Endometrium (tissue), 2 donors: ENCODE data around the gene SFRP2.

ENCODE experiments used
- FAIRE-seq: peaks from 2 replicates; lab custom pipeline; 2012; peaks lifted over from hg19 to GRCh38; lab: Jason Lieb, UNC
- donor health status: control.
- donor health status: control.

SFRP2 gene, protein sequence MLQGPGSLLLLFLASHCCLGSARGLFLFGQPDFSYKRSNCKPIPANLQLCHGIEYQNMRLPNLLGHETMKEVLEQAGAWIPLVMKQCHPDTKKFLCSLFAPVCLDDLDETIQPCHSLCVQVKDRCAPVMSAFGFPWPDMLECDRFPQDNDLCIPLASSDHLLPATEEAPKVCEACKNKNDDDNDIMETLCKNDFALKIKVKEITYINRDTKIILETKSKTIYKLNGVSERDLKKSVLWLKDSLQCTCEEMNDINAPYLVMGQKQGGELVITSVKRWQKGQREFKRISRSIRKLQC

DNA sequence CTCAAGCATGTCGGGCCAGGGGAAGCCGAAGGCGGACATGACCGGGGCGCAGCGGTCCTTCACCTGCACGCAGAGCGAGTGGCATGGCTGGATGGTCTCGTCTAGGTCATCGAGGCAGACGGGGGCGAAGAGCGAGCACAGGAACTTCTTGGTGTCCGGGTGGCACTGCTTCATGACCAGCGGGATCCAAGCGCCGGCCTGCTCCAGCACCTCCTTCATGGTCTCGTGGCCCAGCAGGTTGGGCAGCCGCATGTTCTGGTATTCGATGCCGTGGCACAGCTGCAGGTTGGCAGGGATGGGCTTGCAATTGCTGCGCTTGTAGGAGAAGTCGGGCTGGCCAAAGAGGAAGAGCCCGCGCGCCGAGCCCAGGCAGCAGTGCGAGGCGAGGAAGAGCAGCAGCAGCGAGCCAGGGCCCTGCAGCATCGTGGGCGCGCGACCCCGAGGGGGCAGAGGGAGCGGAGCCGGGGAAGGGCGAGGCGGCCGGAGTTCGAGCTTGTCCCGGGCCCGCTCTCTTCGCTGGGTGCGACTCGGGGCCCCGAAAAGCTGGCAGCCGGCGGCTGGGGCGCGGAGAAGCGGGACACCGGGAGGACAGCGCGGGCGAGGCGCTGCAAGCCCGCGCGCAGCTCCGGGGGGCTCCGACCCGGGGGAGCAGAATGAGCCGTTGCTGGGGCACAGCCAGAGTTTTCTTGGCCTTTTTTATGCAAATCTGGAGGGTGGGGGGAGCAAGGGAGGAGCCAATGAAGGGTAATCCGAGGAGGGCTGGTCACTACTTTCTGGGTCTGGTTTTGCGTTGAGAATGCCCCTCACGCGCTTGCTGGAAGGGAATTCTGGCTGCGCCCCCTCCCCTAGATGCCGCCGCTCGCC is at the start of gene SFRP2:
Gene SFRP2 (minus strand): TSS at position 671 of the 864 bp plus-strand sequence. CDS start 248 bp downstream, at position 423.
- no peak for FAIRE-seq

DNA sequence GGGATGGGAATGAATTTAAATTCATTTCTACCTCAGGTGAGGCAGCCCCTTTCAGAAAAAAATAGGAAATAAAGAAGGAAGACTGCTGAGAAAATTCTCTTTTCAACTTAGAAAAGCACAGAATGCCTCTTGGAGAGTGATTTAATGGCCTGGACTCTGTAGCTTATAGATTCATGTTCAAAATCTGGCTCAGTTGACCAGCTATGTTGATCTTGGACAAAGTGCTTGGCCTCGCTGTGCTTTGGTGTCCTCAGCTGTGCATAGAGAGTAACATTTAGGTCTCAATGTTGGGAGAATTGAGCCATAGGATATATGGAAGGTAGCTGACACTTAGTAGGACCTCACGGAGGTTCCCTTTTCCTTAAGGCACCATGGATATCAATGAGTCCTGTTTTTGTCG is 49.7 kb upstream of the SFRP2 start:
- no peak for FAIRE-seq

DNA sequence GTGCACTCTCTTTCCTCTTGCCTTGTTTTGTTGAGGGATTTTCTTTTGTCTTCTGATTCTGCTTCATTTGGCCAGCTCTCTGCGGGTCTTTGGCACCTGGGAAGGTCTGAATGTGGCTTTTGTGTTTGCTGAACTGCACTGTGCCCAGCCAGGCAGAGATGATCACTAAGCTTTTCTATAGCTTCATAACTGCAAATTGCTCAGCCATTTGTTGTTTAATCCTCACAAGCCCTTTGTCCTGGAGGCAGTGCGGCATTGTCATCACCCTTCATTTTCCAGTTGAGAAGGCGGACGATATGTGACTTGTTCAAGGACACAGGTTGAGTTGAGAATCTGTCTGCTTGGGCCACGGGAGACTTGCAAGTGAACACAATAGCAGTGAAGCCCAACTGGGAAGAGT is 46.0 kb upstream of the SFRP2 start:
- no peak for FAIRE-seq

DNA sequence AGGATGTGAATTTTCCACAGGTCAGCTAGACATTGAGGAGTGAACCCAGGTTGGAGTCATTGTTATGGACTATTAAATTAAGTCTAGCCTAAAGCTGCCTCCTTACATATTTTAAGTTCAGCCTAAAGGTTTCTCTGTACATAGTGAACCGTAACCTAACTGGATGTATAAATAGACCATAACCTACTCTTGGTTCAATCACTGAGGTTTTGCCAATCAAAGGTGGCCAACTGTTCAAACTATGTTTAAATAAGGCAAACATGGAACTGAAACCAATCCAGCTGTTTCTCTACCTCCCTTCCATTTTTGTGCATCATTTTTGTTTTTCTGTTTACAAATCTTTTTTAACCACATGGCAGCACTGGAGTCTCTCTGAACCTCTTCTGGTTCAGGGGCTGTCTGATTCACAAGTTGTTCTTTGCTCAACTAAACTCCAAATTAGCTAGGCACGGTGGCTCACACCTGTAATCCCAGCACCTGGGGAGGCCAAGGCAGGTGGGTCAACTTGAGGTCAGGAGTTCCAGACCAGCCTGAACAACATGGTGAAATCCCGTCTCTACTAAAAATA is 43.9 kb upstream of the SFRP2 start:
- FAIRE-seq = no peak

DNA sequence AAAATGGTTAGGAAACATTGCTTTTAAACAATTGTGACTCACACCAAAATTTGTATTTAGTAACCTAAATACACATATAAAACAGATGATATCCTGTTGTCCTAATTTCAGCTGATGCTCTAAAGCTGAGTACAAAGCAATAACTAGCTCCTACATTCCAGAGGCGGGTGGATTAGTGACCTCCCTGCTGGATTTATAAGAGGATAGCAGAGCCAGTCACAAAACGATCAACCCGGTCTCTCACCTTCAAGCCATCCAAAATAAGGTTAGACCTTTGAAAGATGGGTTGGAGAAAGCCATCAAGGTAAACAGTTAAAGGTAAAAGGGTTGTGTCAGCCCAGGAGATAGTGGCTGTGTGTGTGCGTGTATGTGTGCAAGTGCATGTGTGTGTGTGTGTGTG is 43.2 kb upstream of the SFRP2 start:
- no peak for FAIRE-seq

DNA sequence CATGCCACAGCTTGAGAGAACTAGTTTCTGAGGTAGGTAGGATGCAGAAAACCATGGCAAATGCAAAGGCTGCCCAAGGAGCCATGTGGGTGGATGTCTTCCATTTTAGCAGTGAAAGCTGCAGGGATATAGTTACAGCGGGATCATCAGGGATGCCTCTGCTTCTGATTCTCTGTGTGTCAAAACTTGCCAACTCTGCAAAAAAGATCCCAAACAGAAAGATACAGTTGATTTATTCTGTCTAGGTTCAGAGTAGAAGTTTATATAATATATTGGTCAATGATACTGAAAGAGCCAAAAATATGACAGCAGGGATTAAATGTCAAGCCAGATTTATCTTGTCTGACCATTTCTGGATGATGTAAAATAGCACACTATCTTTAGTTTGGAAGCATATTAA is 42.4 kb upstream of the SFRP2 start:
- no peak for FAIRE-seq

DNA sequence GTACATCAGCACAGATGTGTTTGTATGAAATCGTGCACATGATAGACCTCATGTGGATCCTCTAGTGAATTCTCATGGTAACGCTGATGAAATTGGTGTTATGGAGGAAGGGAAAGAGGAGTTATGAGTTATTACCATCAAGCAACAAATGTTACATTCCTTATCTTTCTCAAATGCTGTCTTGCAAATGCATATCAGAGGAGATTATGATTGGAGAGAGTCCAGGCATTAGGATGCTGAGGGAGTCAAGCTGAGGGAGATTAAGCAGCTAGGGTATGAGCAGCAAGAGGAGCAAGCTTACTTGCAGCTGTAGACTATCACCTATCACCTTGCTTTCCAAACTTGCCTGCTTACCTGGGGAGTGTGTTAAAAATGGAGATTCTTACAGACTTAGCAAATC is 36.8 kb upstream of the SFRP2 start:
- FAIRE-seq = no peak

DNA sequence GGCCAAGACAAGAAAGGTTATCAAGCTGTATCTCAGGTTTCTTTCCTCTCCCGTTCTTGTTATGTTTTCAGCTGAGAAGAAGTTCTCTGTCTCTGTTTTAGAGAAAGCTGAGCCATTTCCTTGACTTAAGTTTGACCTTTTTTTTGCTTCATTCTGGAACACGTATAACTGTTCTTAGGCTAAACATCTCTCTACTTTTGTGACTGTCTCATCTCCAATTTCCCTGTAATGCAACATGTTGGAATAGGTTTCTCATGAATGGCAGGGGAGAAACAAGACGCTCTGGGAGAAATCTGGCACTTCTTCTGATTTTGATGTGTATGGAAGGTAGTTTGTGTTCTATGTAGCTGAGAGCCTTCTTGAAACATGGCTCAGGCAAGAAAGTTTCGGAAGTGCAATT is 36.2 kb upstream of the SFRP2 start:
- FAIRE-seq = no peak

DNA sequence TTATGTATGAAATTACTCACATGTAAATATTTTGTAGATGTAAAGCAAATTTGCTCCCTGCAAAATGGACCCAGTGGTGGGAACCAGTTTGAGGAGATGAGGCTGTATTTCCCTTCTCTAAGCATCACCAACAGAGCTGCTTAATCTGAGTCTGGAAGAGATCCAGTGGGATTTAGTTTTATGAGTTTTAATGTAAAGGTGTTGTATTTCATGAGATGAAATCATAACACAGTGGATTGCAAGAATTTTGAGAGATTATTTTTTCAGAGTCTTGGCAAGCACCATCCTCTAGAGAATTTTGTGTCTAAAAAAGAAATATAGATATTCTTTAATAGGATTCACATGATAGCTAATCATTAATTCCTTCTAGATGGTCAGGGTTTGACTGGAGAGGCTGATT is 35.6 kb upstream of the SFRP2 start:
- FAIRE-seq = no peak

DNA sequence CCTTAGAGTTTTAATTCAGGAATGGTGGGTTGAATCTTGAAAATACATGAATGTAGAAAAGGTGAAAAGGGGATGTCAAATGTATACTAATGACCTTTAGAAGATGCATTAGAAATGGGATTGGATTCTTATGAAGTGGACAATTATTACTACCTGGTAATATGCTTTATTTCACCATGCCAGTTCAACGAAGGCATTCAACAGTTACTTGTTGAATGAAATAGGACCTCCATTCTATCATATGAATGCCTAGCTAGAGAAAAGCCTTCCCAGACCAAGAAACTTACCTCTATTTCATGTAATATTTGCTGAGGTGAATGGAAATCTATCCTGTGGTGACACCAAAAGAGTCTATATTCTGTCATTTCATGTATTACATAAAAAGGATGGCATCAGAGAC is 34.6 kb upstream of the SFRP2 start:
- FAIRE-seq = no peak

DNA sequence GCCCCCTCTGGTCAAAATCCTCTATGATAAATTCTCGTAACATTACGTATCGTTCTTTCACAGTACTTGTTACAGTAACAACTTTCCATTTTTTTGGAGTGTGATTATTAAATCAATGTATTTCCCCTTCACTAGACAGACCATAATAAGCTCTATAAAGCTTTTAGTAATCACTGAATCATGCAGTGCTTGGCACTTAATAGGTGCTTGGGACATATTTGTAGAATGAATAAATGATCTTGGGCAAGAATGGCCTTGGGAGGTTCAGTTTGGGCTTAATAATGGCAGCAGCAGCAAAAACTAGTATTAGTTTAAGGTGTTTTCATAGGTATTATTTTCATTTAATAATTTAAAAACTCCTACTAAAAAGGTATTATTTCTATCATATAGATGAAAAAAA is 33.4 kb upstream of the SFRP2 start:
- FAIRE-seq = no peak

DNA sequence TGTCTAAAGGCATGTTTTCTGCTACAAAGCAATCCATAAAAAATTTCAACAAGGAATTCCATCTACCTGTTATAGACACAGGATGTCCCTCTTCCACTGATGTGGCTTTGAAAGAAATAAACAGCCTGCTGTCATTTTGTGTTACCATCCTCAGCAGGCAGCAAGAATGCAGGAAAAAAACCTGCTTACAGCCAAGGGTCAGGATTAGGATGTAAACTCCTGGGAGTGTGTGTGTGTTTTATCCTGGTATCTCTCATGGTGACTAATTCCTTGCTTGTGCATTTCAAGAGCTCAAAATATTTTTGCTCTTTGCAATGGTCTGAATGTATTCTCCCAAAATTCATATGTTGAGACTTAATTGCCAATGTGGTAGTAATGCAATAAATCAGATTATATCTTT is 28.6 kb upstream of the SFRP2 start:
- FAIRE-seq = no peak

DNA sequence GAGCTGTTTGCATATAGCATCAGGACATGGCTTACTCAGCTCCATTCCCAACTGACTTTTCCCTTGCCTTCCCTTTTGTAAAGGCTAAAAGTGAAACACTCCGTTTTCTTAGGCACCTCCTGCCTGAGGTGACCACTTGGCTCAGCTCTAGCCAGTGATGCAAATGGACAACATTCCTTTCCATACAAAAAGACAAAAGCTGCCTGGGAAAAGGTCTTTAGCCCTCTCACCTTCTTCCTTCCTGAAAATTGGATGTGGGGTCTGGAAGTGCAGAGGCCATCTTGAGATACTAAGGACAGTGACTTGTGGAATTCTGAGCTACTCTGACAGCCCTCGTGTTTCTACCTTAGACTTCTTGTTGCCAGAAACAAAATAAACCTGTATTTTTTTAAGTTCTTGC is 27.7 kb upstream of the SFRP2 start:
- FAIRE-seq = no peak

DNA sequence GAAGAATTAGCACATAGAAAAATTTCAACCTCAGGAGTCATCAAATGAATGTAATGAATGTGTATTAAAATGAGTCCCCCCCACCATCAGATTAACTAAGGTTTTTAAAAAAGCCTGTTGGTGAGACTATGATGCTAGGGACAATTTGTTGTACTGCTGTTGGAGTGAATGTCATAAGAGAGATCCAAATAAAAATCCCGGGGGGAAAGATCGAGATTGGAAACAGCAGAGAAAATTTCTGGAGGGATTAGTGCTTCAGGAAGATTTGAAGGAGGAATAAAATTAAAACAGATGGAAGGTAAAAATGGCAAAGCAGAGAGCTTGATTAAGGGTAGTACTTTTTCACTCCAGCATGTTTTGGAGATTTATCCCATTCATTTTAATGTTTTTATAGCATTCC is 25.9 kb upstream of the SFRP2 start:
- no peak for FAIRE-seq

DNA sequence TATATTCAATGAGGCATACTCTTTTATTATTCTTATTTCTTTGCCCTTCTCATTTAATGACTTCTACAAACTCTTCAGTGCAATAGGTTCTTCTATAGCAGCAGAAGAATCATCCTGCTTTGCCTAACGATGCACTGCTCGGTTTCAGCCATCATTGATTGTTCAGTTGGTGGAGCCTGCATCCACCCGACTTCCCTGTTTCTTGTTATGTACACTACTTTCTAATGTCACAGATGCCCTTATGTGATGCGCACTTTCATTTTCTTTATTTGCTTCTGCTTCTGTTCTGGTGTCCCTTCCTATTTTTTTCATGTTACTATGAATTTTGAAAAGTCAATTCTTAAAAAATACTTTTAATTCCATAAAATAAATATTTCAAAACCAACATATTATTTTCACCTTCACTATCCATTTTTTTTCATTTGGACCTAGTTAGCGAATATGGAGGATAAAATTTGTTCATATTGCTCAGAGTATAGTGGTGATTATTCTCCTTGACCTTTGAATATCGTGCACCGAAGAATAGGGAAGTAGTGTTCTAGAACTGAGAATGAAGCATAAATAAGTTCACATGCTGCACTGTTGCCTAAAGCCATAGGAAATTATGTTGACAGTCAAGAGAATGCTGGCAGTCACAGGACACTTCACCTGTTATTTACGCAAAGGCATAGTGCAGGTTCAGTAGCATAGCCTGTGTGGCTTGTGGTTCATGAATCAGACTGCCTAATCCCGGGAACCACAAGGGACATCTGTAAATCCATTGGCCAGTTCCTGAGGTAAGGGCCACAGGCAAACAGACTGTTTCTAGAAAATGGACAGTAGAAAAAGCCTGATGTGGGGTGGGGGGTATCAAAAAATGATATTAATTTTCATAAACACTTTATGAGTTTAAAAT is 21.3 kb upstream of the SFRP2 start:
- no peak for FAIRE-seq

DNA sequence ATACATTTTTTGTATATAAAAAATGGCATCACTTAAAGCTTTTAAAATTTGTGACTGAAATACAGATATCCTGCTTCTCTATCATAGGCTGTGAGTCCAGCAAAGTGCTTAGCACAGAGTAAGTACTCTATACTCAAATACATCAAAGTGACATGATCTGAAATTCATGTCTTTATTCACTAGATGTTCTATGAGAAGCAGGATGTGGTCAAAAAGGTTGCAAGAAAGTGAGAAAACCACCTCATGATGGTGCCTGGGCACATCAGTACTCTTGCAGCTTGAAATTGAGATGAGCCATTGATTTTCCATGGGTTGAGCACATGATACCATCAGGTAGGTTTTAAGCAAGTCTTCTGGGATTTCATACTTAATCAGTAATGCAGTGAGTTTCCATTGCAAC is 20.4 kb upstream of the SFRP2 start:
- FAIRE-seq = no peak

DNA sequence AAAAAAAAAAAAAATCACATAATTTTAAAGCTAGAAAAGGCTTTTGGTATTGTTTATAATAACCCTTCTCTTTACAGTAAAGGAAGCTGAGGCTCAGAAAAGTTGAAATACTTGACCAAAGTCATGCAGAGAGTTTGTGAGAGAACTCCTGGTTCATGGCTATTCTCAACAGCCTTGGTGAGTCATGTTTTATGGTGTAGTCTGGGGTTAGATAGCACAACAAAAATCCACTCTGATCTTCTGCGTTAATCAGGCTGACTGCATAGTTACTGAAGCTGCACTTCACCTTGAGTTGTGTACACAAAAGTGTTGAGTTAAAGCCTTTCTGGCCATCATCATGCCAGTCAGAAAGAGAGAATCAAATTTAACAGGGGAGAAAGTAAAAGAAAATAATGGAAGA is 19.3 kb upstream of the SFRP2 start:
- FAIRE-seq = no peak

DNA sequence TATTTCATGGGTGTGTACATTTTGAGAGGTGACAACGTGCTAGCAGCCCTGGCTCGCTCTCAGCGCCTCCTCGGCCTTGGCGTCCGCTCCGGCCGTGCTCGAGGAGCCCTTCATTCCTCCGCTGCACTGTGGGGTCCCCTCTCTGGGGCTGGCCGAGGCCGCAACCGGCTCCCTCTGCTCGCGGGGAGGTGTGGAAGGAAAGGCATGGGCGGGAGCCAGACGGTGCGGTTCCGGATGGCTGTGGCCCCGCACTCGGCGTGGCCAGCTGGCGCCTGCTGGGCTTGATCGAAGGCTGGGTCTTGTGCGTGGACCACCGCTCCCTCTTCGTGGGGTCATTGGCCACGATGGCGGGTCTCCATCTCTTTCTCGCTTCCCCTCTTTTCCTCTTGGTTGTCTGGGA is 17.2 kb upstream of the SFRP2 start:
- no peak for FAIRE-seq

DNA sequence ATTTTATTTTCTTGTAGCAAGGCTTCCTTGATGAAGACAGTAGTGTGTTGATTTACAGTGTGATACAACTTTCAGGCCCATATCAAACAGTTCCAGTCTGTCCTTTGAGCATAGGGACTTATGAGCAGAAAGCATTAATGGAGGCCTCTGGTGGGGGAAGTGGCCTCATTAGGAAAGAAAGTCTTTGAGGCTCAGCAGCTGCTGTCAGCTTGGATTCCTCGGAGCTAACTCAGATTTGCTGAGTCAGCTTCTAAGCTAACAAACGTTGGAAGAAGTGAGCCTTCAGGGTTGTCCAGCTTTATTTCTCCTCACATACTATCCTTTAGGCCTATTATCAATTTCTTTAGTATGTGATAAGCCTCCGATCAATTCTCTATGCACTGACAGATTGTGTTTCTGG is 15.8 kb upstream of the SFRP2 start:
- no peak for FAIRE-seq

DNA sequence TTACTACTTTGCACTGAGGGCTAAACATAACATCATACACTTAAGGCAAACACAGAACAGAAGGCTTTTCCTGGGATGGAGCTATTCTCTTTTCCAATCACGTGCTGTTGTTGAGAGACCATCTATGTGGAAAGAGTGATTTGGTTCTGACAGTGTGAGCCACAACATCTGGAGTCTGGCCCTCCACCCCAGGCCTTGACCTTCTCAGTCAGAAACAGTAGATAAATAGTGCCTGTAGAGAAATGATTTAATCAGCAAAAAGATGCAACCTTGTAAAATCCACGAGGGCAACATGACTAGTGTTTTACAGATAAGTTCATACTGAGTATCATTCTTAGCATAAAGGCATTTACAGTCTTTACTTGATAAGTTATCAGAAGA is 10.8 kb upstream of the SFRP2 start:
- FAIRE-seq = no peak

DNA sequence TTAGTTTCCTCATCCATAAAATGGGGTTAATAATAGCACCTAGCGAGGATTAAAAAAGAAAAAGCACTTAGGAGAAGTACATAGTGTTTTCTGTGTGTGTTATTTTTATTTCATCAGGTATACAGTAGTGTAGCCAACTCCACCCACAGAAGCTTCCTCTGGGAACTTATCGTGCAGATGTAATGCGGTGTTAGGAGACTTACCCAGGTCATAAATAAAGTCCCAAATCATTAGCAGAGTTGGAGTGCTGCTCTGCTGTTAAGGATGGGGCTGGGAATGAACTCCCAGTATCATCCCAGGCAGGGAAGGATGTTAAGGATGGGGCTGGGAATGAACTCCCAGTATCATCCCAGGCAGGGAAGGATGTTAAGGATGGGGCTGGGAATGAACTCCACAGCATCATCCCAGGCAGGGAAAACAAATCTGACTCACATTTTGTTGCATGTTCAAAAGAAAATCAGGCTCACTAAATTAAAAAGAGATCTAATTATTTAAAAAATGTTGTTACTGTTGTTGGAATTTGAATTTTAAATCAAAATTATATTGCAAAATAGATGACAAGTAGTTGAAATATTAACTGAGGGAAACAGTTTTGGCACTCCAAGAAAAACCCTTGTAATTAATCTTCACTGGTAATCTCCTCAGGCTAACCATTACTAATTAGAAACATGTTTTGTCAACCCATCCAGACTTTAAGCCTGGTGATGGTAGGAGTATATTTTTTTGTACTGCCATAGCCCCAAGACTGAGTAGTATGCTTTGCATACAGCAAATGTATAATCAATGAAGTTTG is 10.2 kb upstream of the SFRP2 start:
- FAIRE-seq = no peak

DNA sequence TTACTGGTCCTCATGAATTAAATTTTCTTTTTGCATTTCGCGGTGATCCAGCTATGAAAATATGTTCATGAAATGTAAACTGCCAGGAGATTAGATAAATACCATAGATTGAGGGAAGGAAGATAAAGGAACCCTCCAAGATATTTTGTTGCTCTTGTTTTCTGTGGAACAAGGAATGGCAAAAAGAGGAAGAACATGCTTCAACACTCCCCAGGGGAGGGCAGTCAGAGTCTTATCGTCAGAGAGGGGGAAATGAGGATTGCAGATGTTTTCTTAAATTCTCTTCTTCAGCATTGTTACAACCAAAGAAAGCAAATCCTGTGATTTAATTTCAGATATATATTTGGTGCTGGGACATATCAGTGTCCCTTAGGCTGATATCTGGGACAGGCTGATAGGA is 9.5 kb upstream of the SFRP2 start:
- FAIRE-seq = no peak
